GM12801 (cell line): Measurements from ENCODE around the gene ZNF691.

ENCODE experiments used
- TF ChIP-seq, protein P1 (sequence below): IDR thresholded peaks from one replicate; pipeline ENCODE4 v1.5.1; 2011; ENCODE audit warnings: control low read depth; ENCODE audit not compliant: insufficient read length; ENCODE audit errors: extremely low read depth

Gene ZNF691

DNA sequence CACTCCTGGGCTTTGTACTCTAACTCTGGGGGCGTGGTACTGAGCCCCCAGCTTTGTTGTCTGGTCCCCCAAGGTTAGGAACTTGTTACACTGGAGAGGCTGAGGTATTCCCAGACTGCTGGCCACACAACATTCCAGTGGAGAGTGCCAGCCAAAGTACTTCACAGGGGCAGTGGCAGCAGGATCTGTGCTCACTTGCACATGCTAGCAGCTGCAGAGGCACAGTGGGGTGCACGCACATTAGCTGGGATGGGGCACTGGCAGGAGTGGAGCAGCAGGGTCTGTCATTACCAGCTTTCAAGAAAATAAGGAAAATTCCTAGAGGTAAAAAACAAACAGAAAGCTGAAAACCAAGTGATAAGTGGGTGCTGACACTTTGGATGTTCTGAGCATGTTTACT, 31.0 kb downstream of the ZNF691 start:
- TF ChIP-seq, protein P1, sequence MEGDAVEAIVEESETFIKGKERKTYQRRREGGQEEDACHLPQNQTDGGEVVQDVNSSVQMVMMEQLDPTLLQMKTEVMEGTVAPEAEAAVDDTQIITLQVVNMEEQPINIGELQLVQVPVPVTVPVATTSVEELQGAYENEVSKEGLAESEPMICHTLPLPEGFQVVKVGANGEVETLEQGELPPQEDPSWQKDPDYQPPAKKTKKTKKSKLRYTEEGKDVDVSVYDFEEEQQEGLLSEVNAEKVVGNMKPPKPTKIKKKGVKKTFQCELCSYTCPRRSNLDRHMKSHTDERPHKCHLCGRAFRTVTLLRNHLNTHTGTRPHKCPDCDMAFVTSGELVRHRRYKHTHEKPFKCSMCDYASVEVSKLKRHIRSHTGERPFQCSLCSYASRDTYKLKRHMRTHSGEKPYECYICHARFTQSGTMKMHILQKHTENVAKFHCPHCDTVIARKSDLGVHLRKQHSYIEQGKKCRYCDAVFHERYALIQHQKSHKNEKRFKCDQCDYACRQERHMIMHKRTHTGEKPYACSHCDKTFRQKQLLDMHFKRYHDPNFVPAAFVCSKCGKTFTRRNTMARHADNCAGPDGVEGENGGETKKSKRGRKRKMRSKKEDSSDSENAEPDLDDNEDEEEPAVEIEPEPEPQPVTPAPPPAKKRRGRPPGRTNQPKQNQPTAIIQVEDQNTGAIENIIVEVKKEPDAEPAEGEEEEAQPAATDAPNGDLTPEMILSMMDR: no peak

- TF ChIP-seq, protein P1: no peak
Observed at GRCh38 chr1:42880384-42880783, 34.0 kb downstream of the ZNF691 start.

GRCh38 chr1:42886046-42886739, 39.8 kb downstream of the ZNF691 start:
- TF ChIP-seq, protein P1: no peak

DNA sequence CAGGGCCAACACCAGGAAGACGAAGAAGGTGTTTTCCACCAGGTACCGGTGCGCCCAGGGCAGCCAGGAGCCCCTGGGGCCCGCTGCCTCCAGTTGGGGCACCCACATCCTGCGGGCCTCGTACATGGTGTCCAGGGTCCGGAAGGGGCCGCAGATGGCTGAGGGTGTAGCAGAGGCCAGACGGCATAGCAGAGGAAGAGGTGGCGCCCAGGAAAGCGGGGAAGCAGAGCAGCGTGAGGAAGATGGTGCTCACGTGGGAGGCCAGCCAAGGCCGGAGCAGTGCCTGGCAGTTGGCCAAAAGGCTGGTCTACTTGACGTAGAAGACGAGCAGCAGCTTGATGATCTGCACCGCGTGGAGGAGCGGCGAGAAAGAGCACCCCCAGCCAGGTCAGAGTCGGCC, 40.4 kb downstream of the ZNF691 start:
- TF ChIP-seq, protein P1: no peak

DNA sequence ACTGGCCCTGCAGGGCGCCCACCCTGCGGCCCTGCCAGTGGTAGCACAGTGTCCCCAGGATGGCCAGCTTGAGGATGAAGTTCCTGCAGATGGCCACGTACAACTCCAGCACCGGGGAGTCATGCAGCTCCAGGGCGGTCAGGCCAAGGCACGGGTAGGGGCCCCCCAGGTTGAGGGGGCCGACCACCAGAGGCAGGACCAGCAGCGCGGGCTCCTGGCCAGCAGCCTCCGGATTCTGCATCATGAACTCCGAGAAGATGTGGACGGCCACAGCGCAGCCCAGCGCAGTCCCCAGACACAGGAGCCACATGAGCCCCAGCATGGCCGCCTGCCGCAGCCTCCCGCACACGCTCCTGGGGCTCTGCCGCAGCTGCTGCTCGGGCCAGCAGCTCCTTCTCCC, 41.0 kb downstream of the ZNF691 start:
- TF ChIP-seq, protein P1: no peak

DNA sequence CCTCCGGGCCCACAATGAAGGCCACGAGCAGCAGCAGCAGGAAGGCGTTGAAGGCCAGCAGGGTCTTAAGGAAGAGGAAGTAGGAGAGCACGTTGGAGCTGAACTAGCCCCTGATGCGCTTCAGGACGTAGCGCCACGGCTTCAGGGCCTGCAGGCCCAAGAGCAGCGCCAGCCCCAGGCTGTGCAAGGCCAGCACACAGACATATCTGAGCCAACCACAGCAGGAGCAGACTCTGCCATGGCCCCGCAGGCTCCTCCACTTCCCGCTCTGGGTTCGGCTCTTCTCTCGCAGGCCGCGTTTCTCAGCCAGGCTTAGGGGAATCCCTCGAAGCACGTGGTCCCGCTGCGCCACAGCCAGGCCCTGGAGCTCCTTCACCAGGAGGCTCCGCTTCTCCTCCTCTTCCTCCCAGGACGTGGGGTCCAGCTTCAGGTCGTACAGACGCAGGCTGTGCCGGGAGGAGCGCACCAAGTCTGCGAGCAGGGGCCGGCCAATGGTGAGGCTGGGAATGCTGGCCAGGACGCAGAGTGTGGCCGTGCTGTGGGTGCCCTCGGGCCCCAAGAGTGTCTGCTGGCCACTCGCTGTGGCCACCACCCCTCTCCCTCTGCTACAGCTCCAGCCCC, 41.7 kb downstream of the ZNF691 start:
- TF ChIP-seq, protein P1: no peak

DNA sequence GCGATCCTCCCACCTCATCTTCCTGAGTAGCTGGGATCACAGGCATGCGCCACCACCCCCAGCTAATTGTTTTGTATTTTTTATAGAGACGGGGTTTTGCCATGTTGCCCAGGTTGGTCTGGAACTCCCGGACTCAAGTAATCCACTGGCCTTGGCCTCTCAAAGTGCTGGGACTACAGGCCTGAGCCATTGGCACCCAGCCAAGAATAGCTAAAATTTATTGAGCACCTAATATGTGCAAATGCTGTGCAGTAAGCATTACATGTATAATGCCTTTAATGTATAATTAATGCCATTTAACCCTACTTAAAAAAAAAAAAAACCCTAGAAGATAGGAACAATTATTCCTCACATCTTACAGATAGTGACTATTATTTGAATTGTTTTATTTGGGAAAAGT, 42.9 kb downstream of the ZNF691 start:
- TF ChIP-seq, protein P1: no peak
